ENCODE measurements around the gene EFTUD2. TPM values are rescaled to one million over a fixed set of nuclear protein-coding genes. Genes with fewer than 3 reads are reported as not detected.

Gene EFTUD2
- total and polyA plus RNA-seq, 7 donors: 20.6 to 93.1 (median 48.4) TPM

DNA sequence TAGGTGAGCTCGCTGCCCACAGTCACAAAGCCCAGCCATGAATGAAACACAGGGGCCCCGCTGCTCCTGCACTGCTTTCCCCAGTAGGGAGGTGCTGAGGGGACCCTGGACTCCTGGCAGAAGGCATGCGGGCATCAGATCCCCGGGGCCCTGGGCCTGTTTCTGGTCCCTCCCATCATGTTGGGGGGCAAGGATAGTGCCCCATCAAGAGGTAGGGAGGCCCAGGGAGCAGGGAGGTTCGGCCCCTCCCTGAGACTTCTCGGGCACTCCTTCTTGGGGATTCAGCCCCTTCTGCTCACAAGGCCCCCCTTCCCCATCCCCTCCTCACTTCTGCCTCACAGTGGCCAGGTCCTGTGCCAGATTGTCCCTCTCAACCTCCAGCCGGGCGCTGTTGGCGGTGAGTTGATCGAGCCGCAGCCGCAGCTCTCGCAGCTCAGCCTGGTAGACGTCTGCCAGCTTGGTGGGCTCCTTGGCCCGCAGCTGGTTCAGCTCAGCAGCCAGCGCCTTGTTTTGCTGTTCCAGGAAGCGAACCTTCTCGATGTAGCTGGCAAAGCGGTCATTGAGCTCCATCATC, 15.5 kb upstream of the EFTUD2 start:
- Histone ChIP-seq H3K9me3 (no peaks in the 10 kb centered on the region), H3K4me3 (no peak overlapping the region), H3K36me3 (no peaks in the 10 kb centered on the region), H3K27me3 (peaks cover 0 to 3% (median 0%) of the 10 kb centered on the region in 3 donors), H3K4me1 (peaks cover 0 to 36% (median 29%) of the 10 kb centered on the region in 4 donors), H3K27ac (no peak overlapping the region)
- intact Hi-C loops (cut with DNase I): loop anchor here (10.0 kb wide), 1 partner anchor 280 kb away; no protein-coding TSS in a partner anchor
- TF ChIP-seq EP300 (IDR thresholded peaks at IDR 0.05): no peak
- TF ChIP-seq, protein P1, sequence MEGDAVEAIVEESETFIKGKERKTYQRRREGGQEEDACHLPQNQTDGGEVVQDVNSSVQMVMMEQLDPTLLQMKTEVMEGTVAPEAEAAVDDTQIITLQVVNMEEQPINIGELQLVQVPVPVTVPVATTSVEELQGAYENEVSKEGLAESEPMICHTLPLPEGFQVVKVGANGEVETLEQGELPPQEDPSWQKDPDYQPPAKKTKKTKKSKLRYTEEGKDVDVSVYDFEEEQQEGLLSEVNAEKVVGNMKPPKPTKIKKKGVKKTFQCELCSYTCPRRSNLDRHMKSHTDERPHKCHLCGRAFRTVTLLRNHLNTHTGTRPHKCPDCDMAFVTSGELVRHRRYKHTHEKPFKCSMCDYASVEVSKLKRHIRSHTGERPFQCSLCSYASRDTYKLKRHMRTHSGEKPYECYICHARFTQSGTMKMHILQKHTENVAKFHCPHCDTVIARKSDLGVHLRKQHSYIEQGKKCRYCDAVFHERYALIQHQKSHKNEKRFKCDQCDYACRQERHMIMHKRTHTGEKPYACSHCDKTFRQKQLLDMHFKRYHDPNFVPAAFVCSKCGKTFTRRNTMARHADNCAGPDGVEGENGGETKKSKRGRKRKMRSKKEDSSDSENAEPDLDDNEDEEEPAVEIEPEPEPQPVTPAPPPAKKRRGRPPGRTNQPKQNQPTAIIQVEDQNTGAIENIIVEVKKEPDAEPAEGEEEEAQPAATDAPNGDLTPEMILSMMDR (IDR thresholded peaks at IDR 0.05): no peak
- TF ChIP-seq POLR2AphosphoS5 (IDR thresholded peaks at IDR 0.05): no peak
- no peak for TF ChIP-seq POLR2A (IDR thresholded peaks at IDR 0.05)
- 88 to 90% methylated on average over 19 of the region's 19 CpGs for WGBS, 2 donors
- no peak for DNase-seq

DNA sequence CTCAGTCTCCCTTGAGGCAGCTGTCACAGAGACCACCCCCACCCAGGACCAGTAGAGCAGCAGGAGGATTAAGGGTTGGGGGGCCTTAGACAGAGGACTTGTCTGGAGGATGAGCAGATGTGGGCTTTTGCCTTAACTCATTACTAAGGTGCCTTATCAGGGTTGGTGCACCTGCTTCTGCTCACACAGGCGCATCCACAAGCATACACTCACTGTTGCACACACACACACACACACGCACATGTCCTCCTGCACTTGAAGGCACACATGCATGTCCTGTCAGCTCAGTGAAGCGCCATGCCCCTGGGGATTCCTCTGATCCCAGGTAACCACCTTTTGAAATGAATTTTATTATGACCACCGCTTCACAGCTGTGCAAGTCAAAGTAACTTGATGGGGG, 14.9 kb upstream of the EFTUD2 start:
- H3K4me1 ChIP-seq: peaks cover 0 to 39% (median 29%) of the 10 kb centered on the region in 4 donors
- H3K9me3 ChIP-seq: no peaks in the 10 kb centered on the region
- H3K36me3 ChIP-seq: no peaks in the 10 kb centered on the region
- TF ChIP-seq POLR2AphosphoS5 (IDR thresholded peaks at IDR 0.05) (no peak), EP300 (IDR thresholded peaks at IDR 0.05) (no peak), POLR2A (IDR thresholded peaks at IDR 0.05) (no peak)
- TF ChIP-seq, protein P1 (IDR thresholded peaks at IDR 0.05): no peak
- 78 to 79% methylated on average over 4 of the region's 4 CpGs for whole genome bisulfite sequencing, 2 donors
- peaks cover 0 to 3% (median 0%) of the 10 kb centered on the region in 3 donors for H3K27me3 ChIP-seq
- no peak overlapping the region for H3K27ac ChIP-seq
- H3K4me3 ChIP-seq: no peak overlapping the region
- intact Hi-C loops (cut with DNase I): loop anchor here (10.0 kb wide), 1 partner anchor 281 kb away; no protein-coding TSS in a partner anchor
- peak; percentile 50 for DNase-seq

DNA sequence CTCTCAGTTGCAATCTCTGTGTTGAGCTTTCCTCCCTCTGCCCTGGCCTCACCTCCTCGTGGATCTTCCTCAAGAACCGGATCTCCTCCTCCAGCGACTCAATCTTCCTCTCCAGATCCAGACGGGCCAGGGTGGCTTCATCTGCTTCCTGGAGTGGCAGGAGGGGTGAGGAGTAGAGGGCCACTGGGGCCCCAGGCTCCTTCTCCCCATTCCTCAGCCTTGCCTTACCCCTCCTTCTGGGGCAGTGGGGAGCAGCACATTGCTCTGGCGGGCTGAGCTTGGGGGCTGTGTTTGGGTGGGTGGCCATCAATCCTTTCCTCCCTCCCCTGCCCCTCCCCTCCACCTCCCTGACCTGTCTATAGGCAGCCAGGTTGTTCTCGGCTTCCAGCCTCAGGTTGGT, 14.4 kb upstream of the EFTUD2 start:
- intact Hi-C loops (cut with DNase I): loop anchor here (10.0 kb wide), 1 partner anchor 281 kb away; no protein-coding TSS in a partner anchor
- Histone ChIP-seq H3K9me3 (no peaks in the 10 kb centered on the region), H3K27me3 (peaks cover 0 to 3% (median 0%) of the 10 kb centered on the region in 3 donors), H3K27ac (no peak overlapping the region), H3K36me3 (no peaks in the 10 kb centered on the region), H3K4me3 (no peak overlapping the region), H3K4me1 (peaks cover 0 to 39% (median 29%) of the 10 kb centered on the region in 4 donors)
- TF ChIP-seq, protein P1 (IDR thresholded peaks at IDR 0.05): no peak
- TF ChIP-seq EP300 (IDR thresholded peaks at IDR 0.05) (no peak), POLR2A (IDR thresholded peaks at IDR 0.05) (no peak), POLR2AphosphoS5 (IDR thresholded peaks at IDR 0.05) (no peak)
- 50 to 52% methylated on average over 6 of the region's 6 CpGs for WGBS, 2 donors
- DNase-seq: peak; percentile 42

DNA sequence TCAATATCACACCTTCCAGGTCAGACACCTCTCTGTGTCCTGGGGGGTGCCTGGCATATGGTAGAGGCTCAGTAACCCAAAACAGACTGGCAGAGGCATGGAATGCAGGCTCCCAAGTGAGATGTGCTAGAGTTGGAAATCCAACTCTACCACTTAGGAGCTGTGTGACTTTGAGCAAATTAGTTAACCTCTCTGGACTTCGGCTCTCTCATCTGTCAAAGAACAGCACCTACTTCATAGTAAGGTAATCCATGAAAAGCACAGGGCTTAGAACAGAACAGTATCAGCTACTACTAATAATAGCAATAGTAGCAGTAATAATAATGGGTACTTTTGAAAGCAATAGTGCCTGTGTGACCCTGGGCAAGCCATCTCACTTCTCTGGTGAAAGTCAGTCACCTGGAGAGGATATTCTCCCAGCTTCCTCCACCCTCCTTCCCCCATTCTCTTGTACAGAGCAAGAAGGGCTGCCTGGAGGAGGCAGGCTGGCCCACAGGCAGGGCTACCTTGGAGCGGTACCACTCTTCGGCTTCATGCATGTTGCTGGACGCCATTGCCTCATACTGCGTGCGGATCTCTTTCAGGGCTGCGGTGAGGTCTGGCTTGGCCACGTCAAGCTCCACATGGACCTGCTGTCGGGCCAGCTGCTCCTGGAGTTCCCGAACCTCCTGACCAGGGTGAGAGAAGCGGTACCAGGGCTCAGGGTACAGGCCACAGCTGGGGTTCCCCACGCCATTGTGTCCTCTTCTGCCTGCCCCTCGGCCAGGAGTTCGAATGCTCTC, 13.7 kb upstream of the EFTUD2 start:
- 87% methylated on average over 14 of the region's 14 CpGs for WGBS, 2 donors
- Histone ChIP-seq H3K27ac (no peak overlapping the region), H3K27me3 (peaks cover 0 to 3% (median 0%) of the 10 kb centered on the region in 3 donors), H3K36me3 (no peaks in the 10 kb centered on the region), H3K4me1 (peaks cover 0 to 36% (median 29%) of the 10 kb centered on the region in 4 donors), H3K4me3 (no peak overlapping the region), H3K9me3 (no peaks in the 10 kb centered on the region)
- DNase-seq: peak; percentile 60
- intact Hi-C loops (cut with DNase I): loop anchor here (10.0 kb wide), 1 partner anchor 282 kb away; no protein-coding TSS in a partner anchor
- TF ChIP-seq POLR2A (IDR thresholded peaks at IDR 0.05) (no peak), POLR2AphosphoS5 (IDR thresholded peaks at IDR 0.05) (no peak), EP300 (IDR thresholded peaks at IDR 0.05) (no peak)
- TF ChIP-seq, protein P1 (IDR thresholded peaks at IDR 0.05): no peak
